Kidney epithelial cell (primary cell): ENCODE data around the gene GPM6B. TPM values are rescaled to one million over a fixed set of nuclear protein-coding genes. Genes with fewer than 3 reads are reported as not detected.

Source experiments
- DNase-seq: peaks from one replicate; pipeline ENCODE4 v3.0.0-alpha.2; 2010; ENCODE audit warnings: low read depth
- H3K27me3 ChIP-seq: 2 replicates; pipeline ENCODE4 v1.6.0; 2011; ENCODE audit warnings: low read length; ENCODE audit not compliant: control insufficient read depth, insufficient read depth
- H3K36me3 ChIP-seq: 2 replicates; pipeline ENCODE4 v1.5.1; 2011; ENCODE audit warnings: low read length; ENCODE audit not compliant: control insufficient read depth, insufficient read depth
- H3K4me3 ChIP-seq: 2 replicates; pipeline ENCODE4 v1.5.1; 2011; ENCODE audit warnings: low read depth, mild to moderate bottlenecking, control low read depth, low read length
- total RNA-seq: library from RNA; depleted of rRNA; stranded (reverse); fragments of >200 nt; gene quantifications from 2 replicates; pipeline ENCODE4 v1.2.3, GENCODE V29; 2015
- TF ChIP-seq, protein P1 (sequence below): IDR thresholded peaks from 2 replicates; pipeline ENCODE4 v1.5.1; 2011; ENCODE audit warnings: mild to moderate bottlenecking, moderate library complexity, low read length, control low read depth, inconsistent platforms; ENCODE audit not compliant: insufficient read depth, poor library complexity, severe bottlenecking

The GPM6B gene
- total RNA-seq, 1 donor from 2014 or later = 4.3 TPM

DNA sequence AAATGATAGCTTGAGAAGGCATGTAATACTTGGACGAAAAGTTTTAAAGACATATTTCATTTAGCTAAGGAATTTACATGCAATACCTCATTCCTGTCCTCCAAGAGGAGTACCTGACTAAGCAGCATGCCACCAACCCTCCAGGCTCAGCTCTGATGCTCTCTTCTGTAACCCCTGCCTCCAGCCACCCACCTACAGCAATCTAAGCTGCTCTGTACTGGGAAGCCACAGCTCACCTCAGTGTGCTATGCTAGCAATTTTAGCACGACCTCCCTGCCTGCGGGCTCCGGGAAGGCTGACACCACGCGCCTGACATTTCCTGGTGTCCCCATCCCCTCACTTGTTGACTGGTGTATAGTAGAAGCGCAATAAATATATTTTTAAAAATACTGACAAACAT, 23.2 kb upstream of the GPM6B start:
- H3K27me3 ChIP-seq = peaks cover 5% of the 10 kb centered on the region
- TF ChIP-seq, protein P1, sequence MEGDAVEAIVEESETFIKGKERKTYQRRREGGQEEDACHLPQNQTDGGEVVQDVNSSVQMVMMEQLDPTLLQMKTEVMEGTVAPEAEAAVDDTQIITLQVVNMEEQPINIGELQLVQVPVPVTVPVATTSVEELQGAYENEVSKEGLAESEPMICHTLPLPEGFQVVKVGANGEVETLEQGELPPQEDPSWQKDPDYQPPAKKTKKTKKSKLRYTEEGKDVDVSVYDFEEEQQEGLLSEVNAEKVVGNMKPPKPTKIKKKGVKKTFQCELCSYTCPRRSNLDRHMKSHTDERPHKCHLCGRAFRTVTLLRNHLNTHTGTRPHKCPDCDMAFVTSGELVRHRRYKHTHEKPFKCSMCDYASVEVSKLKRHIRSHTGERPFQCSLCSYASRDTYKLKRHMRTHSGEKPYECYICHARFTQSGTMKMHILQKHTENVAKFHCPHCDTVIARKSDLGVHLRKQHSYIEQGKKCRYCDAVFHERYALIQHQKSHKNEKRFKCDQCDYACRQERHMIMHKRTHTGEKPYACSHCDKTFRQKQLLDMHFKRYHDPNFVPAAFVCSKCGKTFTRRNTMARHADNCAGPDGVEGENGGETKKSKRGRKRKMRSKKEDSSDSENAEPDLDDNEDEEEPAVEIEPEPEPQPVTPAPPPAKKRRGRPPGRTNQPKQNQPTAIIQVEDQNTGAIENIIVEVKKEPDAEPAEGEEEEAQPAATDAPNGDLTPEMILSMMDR = no peak
- no peak for DNase-seq
- H3K4me3 ChIP-seq = no peak overlapping the region
- no peaks in the 10 kb centered on the region for H3K36me3 ChIP-seq

GRCh38 chrX:13837290-13837745, 20.4 kb upstream of the GPM6B start:
- DNase-seq = no peak
- H3K4me3 ChIP-seq = no peak overlapping the region
- H3K27me3 ChIP-seq = peaks cover 5% of the 10 kb centered on the region
- TF ChIP-seq, protein P1 = no peak
- no peaks in the 10 kb centered on the region for H3K36me3 ChIP-seq

DNA sequence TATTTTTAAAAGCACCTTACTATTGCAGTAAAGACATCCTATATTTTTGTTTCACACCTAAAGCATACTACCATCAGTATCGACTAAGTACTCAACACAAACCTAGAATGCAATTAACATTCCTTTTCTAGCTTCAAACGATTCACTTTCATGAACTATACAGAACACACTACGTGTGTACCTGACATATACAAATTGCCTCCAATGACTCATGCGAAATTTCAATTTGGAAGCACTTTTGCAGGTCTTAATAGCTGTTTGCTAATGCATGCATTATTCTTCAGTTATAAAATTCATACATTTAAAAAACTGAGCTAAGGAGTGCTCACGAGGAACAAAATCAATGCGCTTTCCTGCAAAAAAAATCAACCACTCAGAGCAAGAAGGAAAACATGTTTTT, 19.7 kb upstream of the GPM6B start:
- no peaks in the 10 kb centered on the region for H3K36me3 ChIP-seq
- no peak overlapping the region for H3K4me3 ChIP-seq
- H3K27me3 ChIP-seq = peaks cover 5% of the 10 kb centered on the region
- TF ChIP-seq, protein P1 = no peak
- DNase-seq = no peak

- TF ChIP-seq, protein P1 = no peak
- Histone ChIP-seq H3K27me3 (peaks cover 5% of the 10 kb centered on the region), H3K4me3 (no peak overlapping the region), H3K36me3 (no peaks in the 10 kb centered on the region)
- DNase-seq = no peak
Measured at GRCh38 chrX:13835825-13836224, 18.9 kb upstream of the GPM6B start.

- Histone ChIP-seq H3K4me3 (no peak overlapping the region), H3K27me3 (peaks cover 3% of the 10 kb centered on the region), H3K36me3 (no peaks in the 10 kb centered on the region)
- TF ChIP-seq, protein P1 = no peak
- DNase-seq = no peak
Measured at GRCh38 chrX:13834355-13834754, 17.5 kb upstream of the GPM6B start.

GRCh38 chrX:13829983-13830382, 13.1 kb upstream of the GPM6B start:
- Histone ChIP-seq H3K4me3 (no peak overlapping the region), H3K27me3 (no peaks in the 10 kb centered on the region), H3K36me3 (no peaks in the 10 kb centered on the region)
- TF ChIP-seq, protein P1 = no peak
- DNase-seq = no peak
